ENCODE measurements around the gene DCDC2C.

Gene DCDC2C

GRCh38 chr2:3747826-3748225, 44.5 kb downstream of the DCDC2C start:
- DNase-seq = no peak

- DNase-seq = no peak
Measured at GRCh38 chr2:3749201-3749600, 45.8 kb downstream of the DCDC2C start.

- no peak for DNase-seq
Measured at GRCh38 chr2:3751251-3751650, 47.9 kb downstream of the DCDC2C start.

GRCh38 chr2:3751806-3752205, 48.4 kb downstream of the DCDC2C start:
- DNase-seq = no peak

- no peak for DNase-seq
Measured at GRCh38 chr2:3752376-3752775, 49.0 kb downstream of the DCDC2C start.

- no peak for DNase-seq
Measured at GRCh38 chr2:3753561-3753960, 50.2 kb downstream of the DCDC2C start.

GRCh38 chr2:3754280-3754679, 50.9 kb downstream of the DCDC2C start:
- DNase-seq = no peak

- DNase-seq = no peak
Measured at GRCh38 chr2:3754795-3755194, 51.4 kb downstream of the DCDC2C start.

GRCh38 chr2:3755277-3755676, 51.9 kb downstream of the DCDC2C start:
- DNase-seq = no peak

- DNase-seq = no peak
Measured at GRCh38 chr2:3756306-3756705, 52.9 kb downstream of the DCDC2C start.

GRCh38 chr2:3758906-3759305, 55.5 kb downstream of the DCDC2C start:
- DNase-seq = no peak

GRCh38 chr2:3759331-3759730, 56.0 kb downstream of the DCDC2C start:
- no peak for DNase-seq

GRCh38 chr2:3759761-3760160, 56.4 kb downstream of the DCDC2C start:
- no peak for DNase-seq

- no peak for DNase-seq
Measured at GRCh38 chr2:3761272-3761671, 57.9 kb downstream of the DCDC2C start.

- no peak for DNase-seq
Measured at GRCh38 chr2:3762771-3763447, 59.5 kb downstream of the DCDC2C start.

GRCh38 chr2:3766824-3767223, 63.4 kb downstream of the DCDC2C start:
- DNase-seq = no peak

- DNase-seq = no peak
Measured at GRCh38 chr2:3768960-3769765, 65.8 kb downstream of the DCDC2C start.

- DNase-seq = no peak
Measured at GRCh38 chr2:3769766-3770165, 66.4 kb downstream of the DCDC2C start.

- DNase-seq = no peak
Measured at GRCh38 chr2:3770724-3771415, 67.5 kb downstream of the DCDC2C start.

GRCh38 chr2:3771576-3771975, 68.2 kb downstream of the DCDC2C start:
- DNase-seq = no peak

- DNase-seq = no peak
Measured at GRCh38 chr2:3774336-3774735, 71.0 kb downstream of the DCDC2C start.

GRCh38 chr2:3776311-3776710, 72.9 kb downstream of the DCDC2C start:
- no peak for DNase-seq

- no peak for DNase-seq
Measured at GRCh38 chr2:3777966-3778365, 74.6 kb downstream of the DCDC2C start.

Data from activated CD4-positive, alpha-beta T cell treated with anti-CD3 and anti-CD28 coated beads, Interleukin-2, amount 50 U/mL, for 48 hours (primary cell).